PC-9 (cell line): Measurements from ENCODE around the gene SNAPC4. TPM values are rescaled to one million over a fixed set of nuclear protein-coding genes. Genes with fewer than 3 reads are reported as not detected.

ENCODE experiments used
- BruUV-seq: library from RNA; stranded (reverse); fragments of 400-500 nt; replicated peaks from 2 replicates; lab custom pipeline; 2021; lab: Mats Ljungman, UMichigan
- CTCF ChIA-PET: fragments of 300-600 bp; sonication (Branson Sonifier 250); formaldehyde crosslinking; loops from one replicate; lab custom pipeline; 2022; ENCODE audit warnings: antibody characterized with exemption; lab: Charles Lee
- POLR2A ChIA-PET: fragments of 300-600 bp; sonication (Branson Sonifier 250); formaldehyde crosslinking; loops from one replicate; lab custom pipeline; 2022; ENCODE audit warnings: antibody characterized with exemption; ENCODE audit not compliant: unreplicated experiment; lab: Charles Lee
- DNase-seq, 2 experiments: peaks; one replicate each; pipeline versions ENCODE4 v3.0.0 to v3.0.0-alpha.2; 2015 to 2022; ENCODE audit warnings: mixed read lengths in 1 of 2
- H2AFZ ChIP-seq: fragments of 200-600 bp; sonication (generic); 2 replicates; pipeline ENCODE4 v1.8.1; 2017; ENCODE audit warnings: antibody characterized with exemption
- H3F3A ChIP-seq: fragments of 200-600 bp; sonication (generic); 2 replicates; pipeline ENCODE4 v1.8.1; 2017; ENCODE audit warnings: antibody characterized with exemption, mild to moderate bottlenecking, low read depth; ENCODE audit not compliant: insufficient read depth
- H3K27ac ChIP-seq: fragments of 200-600 bp; sonication (generic); 2 replicates; pipeline ENCODE4 v1.6.1; 2016; ENCODE audit warnings: mixed run types
- H3K27me3 ChIP-seq: fragments of 200-600 bp; sonication (generic); 2 replicates; pipeline ENCODE4 v1.6.1; 2016; ENCODE audit warnings: low read depth, mixed run types; ENCODE audit not compliant: insufficient read depth
- H3K36me3 ChIP-seq: fragments of 200-600 bp; sonication (generic); 2 replicates; pipeline ENCODE4 v1.6.1; 2016; ENCODE audit warnings: low read depth, mixed run types
- H3K4me1 ChIP-seq: fragments of 200-600 bp; sonication (generic); replicated peaks from 2 replicates; pipeline ENCODE4 v1.6.1; 2016; ENCODE audit warnings: mixed run types; ENCODE audit not compliant: insufficient read depth
- H3K4me2 ChIP-seq: fragments of 200-600 bp; sonication (generic); 2 replicates; pipeline ENCODE4 v1.6.1; 2017; ENCODE audit warnings: mixed run types
- H3K4me3 ChIP-seq: fragments of 200-600 bp; sonication (generic); 2 replicates; pipeline ENCODE4 v1.6.1; 2016; ENCODE audit warnings: mixed run types
- H3K79me2 ChIP-seq: fragments of 200-600 bp; sonication (generic); 2 replicates; pipeline ENCODE4 v1.6.1; 2017; ENCODE audit warnings: low read depth, mixed run types
- H3K9me2 ChIP-seq: fragments of 200-600 bp; sonication (generic); 2 replicates; pipeline ENCODE4 v1.8.1; 2017; ENCODE audit warnings: mild to moderate bottlenecking; ENCODE audit not compliant: insufficient read depth
- H3K9me3 ChIP-seq: fragments of 200-600 bp; sonication (generic); 2 replicates; pipeline ENCODE4 v1.8.1; 2016; ENCODE audit warnings: low read depth; ENCODE audit not compliant: insufficient read depth
- H4K20me1 ChIP-seq: fragments of 200-600 bp; sonication (generic); 2 replicates; pipeline ENCODE4 v1.8.1; 2017; ENCODE audit not compliant: insufficient read depth
- CTCF ChIP-seq: fragments of 200-600 bp; sonication (generic); conservative IDR thresholded peaks from 2 replicates; pipeline ENCODE4 v1.6.1; 2017; ENCODE audit warnings: mixed run types, antibody characterized with exemption, mild to moderate bottlenecking, moderate library complexity
- EZH2 ChIP-seq: fragments of 200-600 bp; sonication (generic); IDR thresholded peaks from 2 replicates; pipeline ENCODE4 v1.8.0; 2017; ENCODE audit warnings: antibody characterized with exemption, low read depth
- intact Hi-C: fragments of 100-400 bp; cut with micrococcal nuclease; formaldehyde crosslinking; loops from one replicate; pipeline ENCODE4 v1.10.0; 2022; ENCODE audit not compliant: unreplicated experiment
- total RNA-seq: library from RNA; stranded (reverse); gene quantifications from 2 replicates; pipeline ENCODE4 v1.2.3, GENCODE V29; 2021

The SNAPC4 gene
- total RNA-seq, 1 experiment from 2014 or later: 14.4 TPM

- Histone ChIP-seq H3K4me1 (no peaks in the 10 kb centered on the region), H3K9me2 (no peaks in the 10 kb centered on the region), H3K9me3 (no peaks in the 10 kb centered on the region), H3K27me3 (no peaks in the 10 kb centered on the region), H3K79me2 (no peaks in the 10 kb centered on the region), H3K36me3 (no peaks in the 10 kb centered on the region; the same call in 1 of the 2 replicates), H3K27ac (no peak overlapping the region), H2AFZ (no peak overlapping the region), H3F3A (no peaks in the 10 kb centered on the region), H4K20me1 (no peaks in the 10 kb centered on the region; the same call in 1 of the 2 replicates), H3K4me2 (no peak overlapping the region), H3K4me3 (no peak overlapping the region)
- POLR2A ChIA-PET: no interaction called here
- no peak for DNase-seq
- BruUV-seq: no TSS peak
- CTCF ChIA-PET: no interaction called here
- TF ChIP-seq EZH2 (no peak), CTCF (no peak)
- intact Hi-C loops: no loop called here
These were observed 12.8 kb downstream of the SNAPC4 start for GRCh38 chr9:136387217-136387616.

- no peak overlapping the region for H3K4me2 ChIP-seq
- H3K27ac ChIP-seq: no peak overlapping the region
- H3K4me1 ChIP-seq: no peaks in the 10 kb centered on the region
- no peaks in the 10 kb centered on the region for H3K27me3 ChIP-seq
- H2AFZ ChIP-seq: no peak overlapping the region
- no peaks in the 10 kb centered on the region for H3K79me2 ChIP-seq
- H3K4me3 ChIP-seq: no peak overlapping the region
- intact Hi-C loops: no loop called here
- H3K9me3 ChIP-seq: no peaks in the 10 kb centered on the region
- H4K20me1 ChIP-seq: no peaks in the 10 kb centered on the region; the same call in 1 of the 2 replicates
- CTCF ChIA-PET: interaction anchor here (0.6 kb wide), 1 partner anchor 62 kb away, joined by 5 read pairs; no protein-coding TSS in a partner anchor
- no peaks in the 10 kb centered on the region for H3K9me2 ChIP-seq
- DNase-seq: no peak
- TF ChIP-seq CTCF: no peak
- TF ChIP-seq EZH2: no peak
- no peaks in the 10 kb centered on the region for H3F3A ChIP-seq
- POLR2A ChIA-PET: interaction anchor here (1.2 kb wide), 1 partner anchor 23 kb away, joined by 4 read pairs; no protein-coding TSS in a partner anchor
- no TSS peak for BruUV-seq
- no peaks in the 10 kb centered on the region; the same call in 1 of the 2 replicates for H3K36me3 ChIP-seq
These were observed 14.0 kb downstream of the SNAPC4 start for GRCh38 chr9:136386018-136386417.

- DNase-seq: no peak
- H3K27ac ChIP-seq: no peak overlapping the region
- no peaks in the 10 kb centered on the region; the same call in 1 of the 2 replicates for H3K36me3 ChIP-seq
- POLR2A ChIA-PET: interaction anchor here (0.5 to 1.2 kb wide), 2 partner anchors 22 to 932 kb away, joined by 4 to 6 read pairs; no protein-coding TSS in a partner anchor
- H3K27me3 ChIP-seq: no peaks in the 10 kb centered on the region
- no peaks in the 10 kb centered on the region for H3K79me2 ChIP-seq
- no TSS peak for BruUV-seq
- H3K4me1 ChIP-seq: no peaks in the 10 kb centered on the region
- H3F3A ChIP-seq: no peaks in the 10 kb centered on the region
- no peaks in the 10 kb centered on the region for H3K9me3 ChIP-seq
- H2AFZ ChIP-seq: no peak overlapping the region
- TF ChIP-seq EZH2: no peak
- TF ChIP-seq CTCF: no peak
- intact Hi-C loops: no loop called here
- CTCF ChIA-PET: no interaction called here
- H3K4me2 ChIP-seq: no peak overlapping the region
- H3K9me2 ChIP-seq: no peaks in the 10 kb centered on the region
- H3K4me3 ChIP-seq: no peak overlapping the region
- H4K20me1 ChIP-seq: no peaks in the 10 kb centered on the region; the same call in 1 of the 2 replicates
These were observed 15.0 kb downstream of the SNAPC4 start for GRCh38 chr9:136385015-136385414.
